Fibroblast of lung (primary cell): ENCODE data around the gene UTP25.

Experiments
- CTCF ChIP-seq, 2 donors: IDR thresholded peaks in 1 of 2; conservative IDR thresholded peaks in 1 of 2; 1 replicate in 1 of 2; 2 replicates in 1 of 2; pipeline ENCODE4 v1.5.1; 2011 to 2012; ENCODE audit warnings: low read length in 2 of 2, control low read depth in 1 of 2, inconsistent platforms in 1 of 2, low read depth in 1 of 2, mild to moderate bottlenecking in 1 of 2
- EZH2 ChIP-seq: IDR thresholded peaks from 2 replicates; pipeline ENCODE4 v1.5.1; 2012; ENCODE audit warnings: low read length, control low read depth, mild to moderate bottlenecking; ENCODE audit errors: missing control alignments

- no peak for TF ChIP-seq CTCF (conservative IDR thresholded peaks at IDR 0.05 in 1 of 2, IDR thresholded peaks at IDR 0.05 in 1 of 2; ENCODE audit: low read depth in 1 of 2, low read length in 2 of 2)
- no peak for TF ChIP-seq EZH2
These were observed 47.5 kb upstream of the UTP25 start for GRCh38 chr1:209780268-209780667.
